ENCODE measurements around the gene ZWINT. TPM values are rescaled to one million over a fixed set of nuclear protein-coding genes. Genes with fewer than 3 reads are reported as not detected.

Gene ZWINT, protein sequence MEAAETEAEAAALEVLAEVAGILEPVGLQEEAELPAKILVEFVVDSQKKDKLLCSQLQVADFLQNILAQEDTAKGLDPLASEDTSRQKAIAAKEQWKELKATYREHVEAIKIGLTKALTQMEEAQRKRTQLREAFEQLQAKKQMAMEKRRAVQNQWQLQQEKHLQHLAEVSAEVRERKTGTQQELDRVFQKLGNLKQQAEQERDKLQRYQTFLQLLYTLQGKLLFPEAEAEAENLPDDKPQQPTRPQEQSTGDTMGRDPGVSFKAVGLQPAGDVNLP
- total RNA-seq, result 14.1 TPM

DNA sequence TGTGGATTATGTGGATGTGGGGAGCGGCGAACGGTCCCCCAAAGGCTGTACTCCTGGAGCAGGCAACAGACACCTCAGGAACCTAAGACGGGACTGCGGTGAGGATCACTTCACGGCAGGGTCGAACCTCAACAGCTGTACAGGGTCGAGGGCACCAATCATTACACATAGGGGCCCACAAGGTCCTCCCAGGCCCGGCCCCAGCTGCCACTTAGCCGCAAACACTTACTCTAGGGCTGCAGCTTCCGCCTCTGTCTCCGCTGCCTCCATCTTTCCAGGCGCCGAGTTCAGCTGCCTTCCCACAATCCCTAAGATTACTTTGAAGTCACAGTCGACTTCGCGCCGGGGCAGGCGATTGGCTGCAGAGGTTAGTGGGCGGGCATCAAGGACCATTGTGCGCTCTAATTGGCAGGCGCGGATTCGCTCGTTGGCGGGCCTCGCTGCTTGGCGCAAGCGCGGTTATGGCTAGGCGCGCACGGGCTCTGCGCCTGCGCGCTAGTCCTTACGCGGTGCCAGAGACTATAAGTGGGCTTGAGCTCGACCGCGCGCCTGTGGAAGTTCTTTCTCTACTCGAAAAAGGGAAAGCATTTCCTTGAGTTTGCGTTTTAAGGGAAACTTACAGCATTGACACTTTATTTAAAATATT lies at the start of gene ZWINT:
Gene ZWINT (minus strand): TSS at position 293 of the 646 bp plus-strand sequence. CDS start 23 bp downstream, at position 270.

